Endothelial cell of umbilical vein (primary cell): ENCODE results near the gene ANGEL1. TPM values are rescaled to one million over a fixed set of nuclear protein-coding genes. Genes with fewer than 3 reads are reported as not detected.

ENCODE experiments used
- BruUV-seq: library from RNA; stranded (reverse); fragments of 400-500 nt; replicated peaks from 2 replicates; lab custom pipeline; 2021; lab: Mats Ljungman, UMichigan
- CTCF ChIA-PET: fragments of 300-600, 350-600 bp; sonication (Branson Sonifier 250); formaldehyde crosslinking; loops from one replicate; lab custom pipeline; 2021; ENCODE audit warnings: antibody characterized with exemption, inconsistent platforms; lab: Charles Lee
- POLR2A ChIA-PET: fragments of 300-600, 350-600 bp; sonication (Branson Sonifier 250); formaldehyde crosslinking; loops from one replicate; lab custom pipeline; 2021; ENCODE audit warnings: antibody characterized with exemption, inconsistent platforms; lab: Charles Lee
- DNase-seq: peaks from one replicate; pipeline ENCODE4 v3.0.0-alpha.2; 2011; ENCODE audit warnings: low read depth, low spot score
- FAIRE-seq: peaks from 2 replicates; lab custom pipeline; 2011; peaks lifted over from hg19 to GRCh38; lab: Jason Lieb, UNC
- H2AFZ ChIP-seq: 2 replicates; pipeline ENCODE4 v1.6.0; 2012; ENCODE audit warnings: low read depth, low read length, control low read depth, inconsistent platforms
- H3K27ac ChIP-seq: 2 replicates; pipeline ENCODE4 v1.5.1; 2011; ENCODE audit warnings: low read depth, mild to moderate bottlenecking, control low read depth, low read length, moderate library complexity; ENCODE audit not compliant: insufficient read depth
- H3K27me3 ChIP-seq, 2 experiments: 2 replicates each; pipeline versions ENCODE4 v1.6.0 to v1.6.1; 2011; ENCODE audit warnings: low read length in 2 of 2, mixed read lengths in 1 of 2; ENCODE audit not compliant: control insufficient read depth in 2 of 2, insufficient read depth in 2 of 2
- H3K36me3 ChIP-seq, 2 experiments: 2 replicates in 1 of 2; 3 replicates in 1 of 2; pipeline ENCODE4 v1.5.1; 2011; ENCODE audit warnings: low read length in 2 of 2, mild to moderate bottlenecking in 1 of 2, moderate library complexity in 1 of 2; ENCODE audit not compliant: control insufficient read depth in 2 of 2, insufficient read depth in 2 of 2; ENCODE audit errors: extremely low read depth in 1 of 2
- H3K4me1 ChIP-seq: 3 replicates; pipeline ENCODE4 v1.5.1; 2011; ENCODE audit warnings: mild to moderate bottlenecking, low read length; ENCODE audit not compliant: control insufficient read depth, insufficient read depth; ENCODE audit errors: extremely low read depth
- H3K4me2 ChIP-seq: 2 replicates; pipeline ENCODE4 v1.6.1; 2011; ENCODE audit warnings: low read length, control low read depth, mixed read lengths; ENCODE audit not compliant: insufficient read depth
- H3K4me3 ChIP-seq, 3 experiments: fragments of 200-600 bp in 1 of 3; sonication (generic), shearing (Covaris generic) in 1 of 3; replicated peaks in 1 of 3; 2 replicates each; pipeline ENCODE4 v1.5.1; 2011 to 2016; ENCODE audit warnings: control low read depth in 3 of 3, low read length in 3 of 3, mild to moderate bottlenecking in 2 of 3, inconsistent platforms in 1 of 3, low read depth in 1 of 3, moderate library complexity in 1 of 3; ENCODE audit not compliant: insufficient read depth in 1 of 3
- H3K79me2 ChIP-seq: 2 replicates; pipeline ENCODE4 v1.6.0; 2012; ENCODE audit warnings: low read length, inconsistent platforms; ENCODE audit not compliant: control insufficient read depth, insufficient read depth
- H3K9ac ChIP-seq: replicated peaks from 2 replicates; pipeline ENCODE3; 2011; ENCODE audit warnings: low read length, control low read depth; ENCODE audit not compliant: insufficient read depth; ENCODE audit errors: extremely low read depth
- H3K9me1 ChIP-seq: replicated peaks from 3 replicates; pipeline ENCODE4 v1.6.0; 2011; ENCODE audit warnings: mild to moderate bottlenecking, low read length; ENCODE audit not compliant: control insufficient read depth, insufficient read depth; ENCODE audit errors: extremely low read depth
- H3K9me3 ChIP-seq: replicated peaks from 2 replicates; pipeline ENCODE4 v1.5.1; 2012; ENCODE audit warnings: low read length, inconsistent platforms; ENCODE audit not compliant: control insufficient read depth, insufficient read depth
- H4K20me1 ChIP-seq: replicated peaks from 2 replicates; pipeline ENCODE3; 2011; ENCODE audit warnings: mild to moderate bottlenecking, low read length; ENCODE audit not compliant: control insufficient read depth, insufficient read depth; ENCODE audit errors: extremely low read depth
- EZH2 ChIP-seq: IDR thresholded peaks from 2 replicates; pipeline ENCODE4 v1.6.1; 2012; ENCODE audit warnings: borderline replicate concordance, low read depth, mild to moderate bottlenecking, moderate library complexity, low read length, inconsistent platforms; ENCODE audit not compliant: severe bottlenecking
- FOS ChIP-seq: IDR thresholded peaks from 2 replicates; pipeline ENCODE4 v1.6.1; 2011; ENCODE audit warnings: mild to moderate bottlenecking, low read length, moderate library complexity, borderline replicate concordance; ENCODE audit not compliant: insufficient read depth
- GATA2 ChIP-seq: IDR thresholded peaks from 2 replicates; pipeline ENCODE4 v1.7.0; 2011; ENCODE audit warnings: low read depth, mild to moderate bottlenecking, moderate library complexity, mixed read lengths, low read length; ENCODE audit not compliant: insufficient read length, insufficient read depth
- JUN ChIP-seq: IDR thresholded peaks from 2 replicates; pipeline ENCODE4 v1.6.1; 2011; ENCODE audit warnings: borderline replicate concordance, low read depth; ENCODE audit not compliant: insufficient read length, insufficient read depth
- MYC ChIP-seq: IDR thresholded peaks from one replicate; pipeline ENCODE4 v1.6.1; 2011; ENCODE audit warnings: mild to moderate bottlenecking, low read depth, low read length
- POLR2A ChIP-seq: IDR thresholded peaks from 2 replicates; pipeline ENCODE4 v1.6.1; 2012; ENCODE audit warnings: low read depth, mild to moderate bottlenecking, control low read depth, low read length
- POLR2AphosphoS5 ChIP-seq: IDR thresholded peaks from 2 replicates; pipeline ENCODE4 v1.6.1; 2012; ENCODE audit warnings: low read depth, mild to moderate bottlenecking, control low read depth, low read length, moderate library complexity; ENCODE audit not compliant: insufficient read depth
- dilution Hi-C: fragments of 300-500 bp; cut with MboI; formaldehyde crosslinking; loops from one replicate; pipeline ENCODE4 v1.15.0; 2019; ENCODE audit warnings: low sequenced_read_pairs; ENCODE audit not compliant: extremely low pct_ligation_motif_present
- intact Hi-C: fragments of 100-400 bp; cut with micrococcal nuclease; formaldehyde crosslinking; loops from one replicate; pipeline ENCODE4 v1.10.0; 2022
- polyA plus RNA-seq, 4 experiments: library from polyadenylated mRNA; depleted of rRNA in 3 of 4; stranded (reverse) in 3 of 4; unstranded in 1 of 4; fragments of >200 nt; gene quantifications; 2 replicates each; pipeline versions ENCODE4 v1.2.1 to v1.2.3, GENCODE V29; 2011 to 2012; ENCODE audit warnings: missing spikeins in 1 of 4
- total RNA-seq: library from RNA; stranded (reverse); gene quantifications from 2 replicates; pipeline ENCODE4 v1.2.3, GENCODE V29; 2021
- TF ChIP-seq, protein P1 (sequence below), 2 donors: IDR thresholded peaks; 1 replicate in 1 of 2; 2 replicates in 1 of 2; pipeline ENCODE4 v1.5.1; 2011; ENCODE audit warnings: low read length in 2 of 2, mild to moderate bottlenecking in 2 of 2, moderate library complexity in 2 of 2, control low read depth in 1 of 2, inconsistent platforms in 1 of 2, low read depth in 1 of 2; ENCODE audit not compliant: insufficient read depth in 1 of 2; ENCODE audit errors: extremely low read depth in 1 of 2
- TF ChIP-seq, protein P2 (sequence below): IDR thresholded peaks from 2 replicates; pipeline ENCODE4 v1.6.1; 2011; ENCODE audit not compliant: insufficient read depth, insufficient read length

ANGEL1 gene
- total and polyA plus RNA-seq, 2 donors (not counting 3 experiments of a cell fraction or from before 2014, with no cell fraction given), result 14.8 to 22.0 TPM

DNA sequence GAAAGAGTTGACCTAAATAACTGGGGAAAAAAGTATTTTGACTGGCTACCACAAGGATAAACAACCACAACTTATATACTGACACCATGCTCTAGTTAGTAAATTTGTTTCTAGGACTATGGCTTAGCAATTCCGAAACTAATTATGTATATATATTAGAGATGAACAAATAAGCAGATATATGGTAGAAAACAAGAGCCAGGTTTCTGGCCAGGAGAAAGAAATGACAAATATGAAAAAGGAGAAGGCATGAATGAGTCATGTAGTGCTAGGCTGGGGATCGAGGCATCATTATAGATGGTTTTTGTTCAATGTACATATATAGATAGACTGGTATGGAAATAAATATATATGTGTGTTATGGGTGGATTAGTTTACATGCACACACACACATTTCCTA, 8.0 kb upstream of the ANGEL1 start:
- FAIRE-seq (no peak), DNase-seq (no peak)
- CTCF ChIA-PET, result interaction anchor here (0.6 to 0.7 kb wide), 2 partner anchors 53 to 1778 kb away, joined by 4 to 5 read pairs; no protein-coding TSS in a partner anchor
- H3K36me3 ChIP-seq, result no peaks in the 10 kb centered on the region
- TF ChIP-seq POLR2A, result no peak
- no peak for TF ChIP-seq EZH2
- TF ChIP-seq, protein P1, sequence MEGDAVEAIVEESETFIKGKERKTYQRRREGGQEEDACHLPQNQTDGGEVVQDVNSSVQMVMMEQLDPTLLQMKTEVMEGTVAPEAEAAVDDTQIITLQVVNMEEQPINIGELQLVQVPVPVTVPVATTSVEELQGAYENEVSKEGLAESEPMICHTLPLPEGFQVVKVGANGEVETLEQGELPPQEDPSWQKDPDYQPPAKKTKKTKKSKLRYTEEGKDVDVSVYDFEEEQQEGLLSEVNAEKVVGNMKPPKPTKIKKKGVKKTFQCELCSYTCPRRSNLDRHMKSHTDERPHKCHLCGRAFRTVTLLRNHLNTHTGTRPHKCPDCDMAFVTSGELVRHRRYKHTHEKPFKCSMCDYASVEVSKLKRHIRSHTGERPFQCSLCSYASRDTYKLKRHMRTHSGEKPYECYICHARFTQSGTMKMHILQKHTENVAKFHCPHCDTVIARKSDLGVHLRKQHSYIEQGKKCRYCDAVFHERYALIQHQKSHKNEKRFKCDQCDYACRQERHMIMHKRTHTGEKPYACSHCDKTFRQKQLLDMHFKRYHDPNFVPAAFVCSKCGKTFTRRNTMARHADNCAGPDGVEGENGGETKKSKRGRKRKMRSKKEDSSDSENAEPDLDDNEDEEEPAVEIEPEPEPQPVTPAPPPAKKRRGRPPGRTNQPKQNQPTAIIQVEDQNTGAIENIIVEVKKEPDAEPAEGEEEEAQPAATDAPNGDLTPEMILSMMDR (IDR thresholded peaks at IDR 0.05; ENCODE audit: extremely low read depth in 1 of 2, insufficient read depth in 1 of 2, low read depth in 1 of 2, low read length in 2 of 2), result no peak
- no peak for TF ChIP-seq POLR2AphosphoS5
- no peak for TF ChIP-seq GATA2
- no peak for TF ChIP-seq FOS
- TF ChIP-seq, protein P2, sequence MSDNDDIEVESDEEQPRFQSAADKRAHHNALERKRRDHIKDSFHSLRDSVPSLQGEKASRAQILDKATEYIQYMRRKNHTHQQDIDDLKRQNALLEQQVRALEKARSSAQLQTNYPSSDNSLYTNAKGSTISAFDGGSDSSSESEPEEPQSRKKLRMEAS, result no peak
- TF ChIP-seq MYC, result no peak
- no peak for TF ChIP-seq JUN
- no peak overlapping the region for H3K27ac ChIP-seq
- H3K4me2 ChIP-seq, result no peak overlapping the region
- H3K27me3 ChIP-seq, result peaks cover 10 to 20% of the 10 kb centered on the region in 2 experiments
- dilution Hi-C loops (no loop called here), intact Hi-C loops (no loop called here)
- H3K9me1 ChIP-seq, result no peaks in the 10 kb centered on the region
- no TSS peak for BruUV-seq
- no peak overlapping the region for H2AFZ ChIP-seq
- H3K9ac ChIP-seq, result no peak overlapping the region
- no peak overlapping the region for H3K4me3 ChIP-seq
- H3K4me1 ChIP-seq, result no peaks in the 10 kb centered on the region
- H3K9me3 ChIP-seq, result no peaks in the 10 kb centered on the region
- no peaks in the 10 kb centered on the region for H3K79me2 ChIP-seq
- POLR2A ChIA-PET, result no interaction called here
- H4K20me1 ChIP-seq, result no peaks in the 10 kb centered on the region
